NCI-H1694 (cell line): ENCODE measurements around the gene SAE1.

Source experiments
- DNase-seq: peaks from one replicate; lab custom pipeline; 2025; lab: John Stamatoyannopoulos, UW

SAE1 gene

DNA sequence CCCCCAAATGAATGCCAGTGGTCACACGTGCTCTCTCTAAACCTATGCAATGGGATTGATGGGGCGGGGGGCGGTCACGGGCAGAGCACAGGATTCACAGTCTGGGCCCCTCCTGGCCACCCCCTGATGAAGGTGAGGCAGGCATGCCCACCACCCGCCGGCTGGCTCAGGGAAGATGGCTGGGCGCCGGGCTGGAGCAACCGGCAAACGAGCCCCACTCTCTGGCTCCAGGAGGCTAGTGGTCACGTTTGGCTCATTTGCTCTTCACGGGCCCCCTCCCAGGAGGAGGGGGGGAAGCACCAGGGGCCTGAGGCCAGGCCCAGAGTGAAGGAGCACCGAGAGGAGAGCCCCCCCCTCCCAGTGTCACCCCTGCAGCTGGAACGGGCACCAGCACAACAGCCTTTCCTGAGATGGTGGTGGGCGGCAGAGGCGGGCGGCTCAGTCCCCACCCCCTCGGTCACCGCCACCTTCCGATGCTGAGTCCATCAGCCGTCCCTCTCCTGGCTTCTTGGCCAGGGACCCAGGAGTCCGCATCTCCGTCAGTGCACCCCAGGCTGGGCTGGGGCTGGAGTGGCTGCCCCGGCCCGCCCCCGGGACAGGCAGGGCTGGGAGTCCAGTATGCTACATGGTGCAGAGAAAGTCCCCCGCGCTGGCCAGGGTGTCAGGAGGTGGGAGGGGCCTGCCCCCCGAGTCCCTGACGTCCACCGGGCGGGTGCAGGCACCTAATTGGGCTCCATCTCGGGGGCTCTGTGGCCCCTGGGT, 90.6 kb downstream of the SAE1 start:
- no peak for DNase-seq

- DNase-seq, result no peak
These were observed 91.3 kb downstream of the SAE1 start for GRCh38 chr19:47221890-47222289.

DNA sequence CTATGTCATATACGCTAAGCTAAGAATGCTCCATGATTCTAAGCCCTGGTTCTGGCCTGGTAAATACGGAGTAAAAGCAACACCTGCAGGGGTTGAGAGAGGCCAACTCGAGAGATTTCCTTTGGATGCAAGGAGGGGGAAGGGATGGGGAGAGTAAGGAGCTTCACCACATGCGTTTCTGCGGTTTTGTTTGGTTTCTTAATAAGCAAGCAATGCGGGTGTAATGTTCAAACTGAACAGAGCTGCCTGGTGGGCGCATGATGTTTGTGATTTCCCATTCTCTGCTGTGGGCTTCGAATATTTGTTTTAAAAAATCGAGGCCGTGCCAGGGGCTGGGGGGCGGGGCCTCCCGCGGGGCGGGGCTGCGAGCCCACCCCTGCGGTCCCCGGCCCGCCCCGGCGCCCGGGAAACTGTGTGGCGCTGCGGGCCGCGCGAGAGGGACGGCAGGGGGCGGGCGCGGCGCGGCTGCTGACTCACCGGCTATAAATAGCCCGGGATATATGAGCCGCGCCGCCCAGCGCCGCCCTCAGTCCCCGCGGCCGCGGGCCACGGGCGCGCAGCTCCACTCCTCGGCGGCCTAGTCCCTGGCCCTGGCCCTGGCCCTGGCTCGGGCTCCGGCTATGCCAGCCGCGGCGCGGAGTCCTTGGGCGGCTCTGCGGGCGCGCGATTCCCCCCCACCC, 95.3 kb downstream of the SAE1 start:
- DNase-seq, result peak; percentile 85

GRCh38 chr19:47226426-47227351, 96.1 kb downstream of the SAE1 start:
- DNase-seq, result no peak

- DNase-seq, result no peak
These were observed 96.9 kb downstream of the SAE1 start for GRCh38 chr19:47227352-47228167.

DNA sequence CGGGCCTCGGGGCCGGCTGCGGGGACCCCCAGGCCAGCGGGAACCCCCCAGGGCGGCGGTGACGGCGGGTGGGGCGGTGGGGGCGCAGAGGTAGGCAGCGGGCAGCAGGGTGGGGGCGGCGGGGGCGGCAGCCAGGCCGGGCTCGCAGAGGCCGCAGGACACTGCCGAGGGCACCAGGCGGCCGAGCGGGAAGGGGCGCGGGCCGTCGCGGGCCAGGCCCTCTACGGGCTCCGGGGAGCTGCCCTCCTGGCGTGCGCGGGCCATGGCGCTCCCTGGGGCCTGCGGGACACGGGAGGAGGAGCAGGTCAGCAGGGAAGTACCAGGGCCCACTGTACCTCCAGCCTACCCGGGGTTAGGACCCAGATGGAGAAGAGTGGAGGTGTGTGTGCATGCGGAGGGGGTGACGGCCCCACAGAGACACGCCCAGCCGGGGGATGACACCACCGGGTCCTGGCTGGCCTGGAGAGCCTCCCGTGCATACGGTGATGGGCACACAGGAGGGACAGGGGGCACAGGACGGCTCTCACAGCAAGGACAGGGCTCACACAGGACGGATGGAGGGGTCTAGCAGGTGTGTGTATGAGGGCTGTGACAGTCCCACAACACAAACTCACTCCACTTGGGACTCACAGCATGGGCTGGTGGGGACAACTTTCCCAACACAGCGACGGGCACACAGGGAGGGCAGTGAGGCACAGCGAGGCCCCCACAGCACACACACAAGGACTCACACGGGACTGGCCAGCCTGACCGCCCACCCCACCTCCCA, 97.7 kb downstream of the SAE1 start:
- DNase-seq, result no peak

GRCh38 chr19:47228937-47229675, 98.5 kb downstream of the SAE1 start:
- DNase-seq, result no peak

DNA sequence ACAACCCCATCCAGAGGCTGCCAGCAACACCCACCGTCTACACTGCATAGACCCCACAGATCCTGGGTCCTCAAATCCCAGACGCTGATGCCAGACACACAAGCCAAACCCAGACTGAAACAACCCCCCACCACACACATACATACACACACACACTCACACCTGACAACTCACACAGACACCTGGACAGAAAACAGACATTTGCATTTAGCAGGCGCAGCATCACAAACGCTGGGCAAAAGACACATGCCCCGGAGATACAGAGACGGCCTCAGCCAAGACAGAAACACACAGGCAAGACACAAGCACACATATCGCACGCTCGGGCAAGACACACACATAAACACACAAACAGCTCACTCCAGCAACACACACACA, 99.0 kb downstream of the SAE1 start:
- DNase-seq, result no peak

DNA sequence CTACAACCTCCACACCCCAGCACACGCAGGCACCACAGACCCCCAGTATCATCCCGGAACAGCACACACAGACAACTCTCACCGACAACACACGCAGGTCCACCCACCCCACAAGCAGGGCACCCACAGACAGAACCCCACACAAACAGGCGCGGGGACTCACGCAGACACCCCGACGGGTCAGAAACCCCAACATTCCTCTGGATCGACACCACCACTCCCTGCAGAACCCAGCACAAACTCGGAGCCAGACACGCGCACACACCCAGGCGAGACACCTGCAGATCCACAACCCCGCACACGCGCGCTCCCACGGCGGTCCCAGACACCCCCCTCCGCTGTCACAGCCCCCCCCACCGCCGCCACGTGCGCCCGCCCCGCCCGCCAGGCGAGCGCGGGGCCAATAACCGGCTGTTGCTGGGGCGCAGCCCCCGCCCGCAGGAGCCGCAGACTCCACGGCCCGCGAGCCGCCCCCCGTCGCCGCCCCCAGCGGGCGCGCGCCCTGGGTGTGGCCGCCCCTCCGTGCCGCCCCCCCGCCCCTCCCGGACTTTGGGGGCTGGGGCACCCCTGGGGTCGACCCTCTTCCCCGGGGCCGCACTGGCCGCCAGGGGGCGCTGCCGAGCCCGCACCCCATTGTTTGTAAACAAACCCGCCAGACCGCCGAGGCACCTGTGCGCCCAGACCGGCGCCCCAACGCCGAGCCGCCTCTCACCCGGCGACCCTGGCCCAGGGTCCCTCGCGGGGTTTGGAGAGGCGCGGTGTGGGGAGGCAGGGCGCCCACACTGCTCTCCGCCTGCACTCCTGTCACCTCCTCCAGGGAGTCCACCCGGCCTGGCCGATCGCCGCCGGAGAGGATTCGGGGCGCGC, 99.7 kb downstream of the SAE1 start:
- DNase-seq, result no peak

- DNase-seq, result no peak
These were observed 100.2 kb downstream of the SAE1 start, which contains the start of gene BBC3 for GRCh38 chr19:47230921-47231214. TSS of gene BBC3 (minus strand) at chr19:47231199. CDS start at chr19:47228431, 2,768 bp downstream.

DNA sequence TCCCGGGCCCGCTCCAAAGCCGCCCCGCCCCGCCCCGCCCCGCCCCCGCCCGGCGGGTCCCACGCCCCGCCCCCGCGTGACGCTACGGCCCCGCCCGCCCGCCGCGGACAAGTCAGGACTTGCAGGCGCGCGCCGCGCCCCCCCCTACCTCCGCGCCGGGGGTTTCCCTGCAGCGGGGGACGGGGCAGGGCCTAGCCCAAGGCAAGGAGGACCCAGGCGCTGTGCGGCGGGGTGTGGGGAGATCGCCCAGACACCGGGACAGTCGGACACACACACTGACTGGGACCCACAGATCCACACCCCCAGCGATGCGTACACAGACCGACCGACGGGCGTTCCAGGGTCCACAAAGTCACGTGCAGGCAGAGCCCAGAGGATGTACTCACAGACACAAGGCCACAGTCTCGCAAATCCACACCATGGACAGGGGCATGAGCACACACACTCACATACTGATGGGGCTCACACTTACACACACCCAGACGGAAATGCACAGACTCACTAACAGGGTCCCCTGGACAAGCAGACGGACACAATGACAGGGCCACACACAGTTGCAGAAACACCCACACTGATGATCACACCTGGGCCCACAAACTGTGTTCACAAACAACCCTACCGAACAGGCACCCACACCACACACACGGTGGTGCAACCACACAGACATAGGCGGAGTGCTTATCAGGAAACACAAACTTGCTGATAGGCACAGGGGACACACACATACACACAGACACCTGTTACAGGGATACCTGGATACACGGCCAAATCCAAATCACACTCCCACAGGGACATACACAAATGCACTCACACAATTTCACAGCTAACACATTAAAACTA, 100.8 kb downstream of the SAE1 start:
- no peak for DNase-seq

DNA sequence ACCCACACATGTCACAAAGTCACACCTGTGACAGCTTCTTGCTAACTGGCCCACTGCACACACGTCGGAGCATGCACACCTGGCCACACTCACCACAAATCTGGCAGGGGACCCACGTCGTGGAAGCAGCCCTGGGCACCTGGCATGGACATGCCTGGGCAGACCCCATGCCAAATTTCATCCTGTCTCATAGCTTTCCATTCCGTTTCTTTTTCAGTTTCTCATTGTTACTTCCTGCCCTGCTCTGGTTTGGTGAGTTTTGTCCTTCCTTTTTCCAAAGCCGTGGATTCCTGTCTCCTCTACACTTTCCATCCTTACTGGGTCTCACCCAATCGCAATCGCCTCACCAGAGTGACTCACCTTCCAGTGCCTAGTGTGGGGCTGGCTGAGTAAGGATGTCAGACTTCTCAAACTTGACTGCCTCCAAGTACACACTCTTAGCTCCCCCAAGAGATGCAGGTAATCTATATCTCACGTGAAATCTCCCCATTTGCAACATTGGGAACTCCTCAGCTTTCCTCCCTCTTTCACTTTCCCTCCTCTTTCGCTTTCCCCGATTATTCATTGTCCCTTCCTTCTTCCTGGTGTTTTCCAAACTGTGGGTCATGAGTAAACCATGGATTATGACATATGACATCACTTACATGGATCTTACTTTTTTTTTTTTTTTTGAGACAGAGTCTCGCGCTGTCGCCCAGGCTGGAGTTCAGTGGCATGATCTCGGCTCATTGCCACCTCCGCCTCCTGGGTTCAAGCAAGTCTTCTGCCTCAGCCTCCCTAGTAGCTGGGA, 102.0 kb downstream of the SAE1 start:
- DNase-seq, result no peak

GRCh38 chr19:47236072-47236675, 105.5 kb downstream of the SAE1 start:
- no peak for DNase-seq

- DNase-seq, result no peak
These were observed 108.5 kb downstream of the SAE1 start for GRCh38 chr19:47239152-47239551.

DNA sequence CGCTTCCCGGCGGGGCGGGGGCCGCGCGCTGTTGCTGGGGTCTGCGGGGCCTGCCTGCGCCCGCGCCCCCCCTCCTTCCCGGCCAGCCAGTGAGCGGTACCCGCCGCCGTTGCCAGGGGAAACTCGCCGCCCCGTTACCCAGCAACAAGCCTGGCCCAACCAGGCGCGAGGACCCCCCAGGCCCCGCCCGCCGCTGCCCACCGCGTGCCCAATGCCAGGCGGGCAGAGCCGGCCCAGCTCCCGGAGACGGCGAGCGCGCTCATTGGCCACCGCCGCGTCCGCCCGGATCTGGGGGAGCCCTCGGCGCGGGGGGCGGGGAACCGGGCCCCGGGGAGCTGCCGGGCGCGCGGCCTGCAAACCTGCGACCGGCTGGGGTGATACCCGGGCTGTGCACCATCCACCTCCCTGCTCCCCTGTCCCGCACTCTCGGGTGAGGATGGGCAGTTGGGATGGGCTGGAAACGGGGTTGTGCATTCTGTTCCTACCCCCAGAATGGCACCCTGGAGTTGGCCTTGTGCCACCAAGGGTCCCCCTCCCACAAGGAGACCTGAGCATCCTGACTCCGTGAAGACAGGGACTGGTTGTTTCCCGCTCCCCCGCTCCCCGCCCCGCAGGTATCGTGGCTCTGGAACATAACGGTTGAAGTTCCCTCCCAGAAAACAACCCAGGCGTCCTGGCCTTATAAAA, 109.1 kb downstream of the SAE1 start:
- DNase-seq, result no peak

DNA sequence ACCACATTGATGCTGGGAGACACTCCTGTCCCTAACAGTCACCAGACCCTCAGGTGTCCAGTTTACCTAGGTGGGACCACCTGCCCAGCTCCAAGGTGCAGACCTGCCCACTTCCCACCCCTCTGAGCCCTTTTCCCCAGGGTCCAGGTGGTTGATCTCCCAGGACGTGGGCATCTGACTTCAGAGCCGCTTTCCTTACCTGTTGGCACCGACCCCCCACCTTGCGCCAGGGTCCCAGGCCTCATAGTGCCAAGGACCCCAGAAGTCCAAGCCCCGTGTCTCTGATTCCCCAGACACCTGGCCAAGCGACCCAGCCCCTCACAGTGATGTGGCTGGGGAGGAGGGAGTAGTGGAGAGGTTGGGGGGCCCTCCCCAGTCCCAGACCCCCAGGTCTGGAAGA, 109.9 kb downstream of the SAE1 start:
- DNase-seq, result no peak
